A673 (cell line): ENCODE results near the gene CACNA2D1. TPM values are rescaled to one million over a fixed set of nuclear protein-coding genes. Genes with fewer than 3 reads are reported as not detected.

Source experiments
- BruUV-seq: library from RNA; stranded (reverse); fragments of 400-500 nt; replicated peaks from 2 replicates; lab custom pipeline; 2021; lab: Mats Ljungman, UMichigan
- CTCF ChIA-PET: fragments of 300-600 bp; sonication (Branson Sonifier 250); formaldehyde crosslinking; loops from one replicate; lab custom pipeline; 2022; ENCODE audit warnings: antibody characterized with exemption; lab: Charles Lee
- POLR2A ChIA-PET: fragments of 300-600 bp; sonication (Branson Sonifier 250); formaldehyde crosslinking; loops from one replicate; lab custom pipeline; 2022; ENCODE audit warnings: antibody characterized with exemption; ENCODE audit not compliant: low non-redundant PET; lab: Charles Lee
- DNase-seq: peaks from one replicate; pipeline ENCODE4 v3.0.0-alpha.2; 2015; ENCODE audit warnings: low spot score
- H3K27ac ChIP-seq: fragments of 200-600 bp; sonication (generic); 2 replicates; pipeline ENCODE4 v1.5.1; 2016; ENCODE audit warnings: mixed run types, low read depth, mild to moderate bottlenecking, mixed read lengths, antibody characterized with exemption, low read length; ENCODE audit not compliant: poor library complexity, severe bottlenecking
- H3K27me3 ChIP-seq: fragments of 200-600 bp; sonication (generic); replicated peaks from 2 replicates; pipeline ENCODE4 v1.6.1; 2017; ENCODE audit warnings: mixed run types, low read depth, mild to moderate bottlenecking, mixed read lengths, antibody characterized with exemption, low read length; ENCODE audit not compliant: insufficient read depth, poor library complexity
- H3K36me3 ChIP-seq: fragments of 200-600 bp; sonication (generic); 2 replicates; pipeline ENCODE4 v1.6.1; 2016; ENCODE audit warnings: mixed run types, mild to moderate bottlenecking, mixed read lengths, antibody characterized with exemption, low read length; ENCODE audit not compliant: insufficient read depth, poor library complexity, severe bottlenecking
- H3K4me1 ChIP-seq: fragments of 200-600 bp; sonication (generic); 2 replicates; pipeline ENCODE4 v1.6.1; 2017; ENCODE audit warnings: mixed run types, mild to moderate bottlenecking, mixed read lengths, antibody characterized with exemption, low read length; ENCODE audit not compliant: insufficient read depth, poor library complexity, severe bottlenecking
- H3K4me3 ChIP-seq: fragments of 200-600 bp; sonication (generic); 2 replicates; pipeline ENCODE4 v1.5.1; 2016; ENCODE audit warnings: low read depth, mixed run types, mild to moderate bottlenecking, mixed read lengths, low read length; ENCODE audit not compliant: poor library complexity, severe bottlenecking
- H3K9me3 ChIP-seq: fragments of 200-600 bp; sonication (generic); 2 replicates; pipeline ENCODE4 v1.6.1; 2016; ENCODE audit warnings: mixed run types, low read depth, mild to moderate bottlenecking, mixed read lengths, antibody characterized with exemption, low read length; ENCODE audit not compliant: poor library complexity, severe bottlenecking
- CTCF ChIP-seq: fragments of 300-800, 200-600 bp; sonication (generic); conservative IDR thresholded peaks from 2 replicates; pipeline ENCODE4 v1.5.1; 2017; ENCODE audit warnings: low read depth, mild to moderate bottlenecking, antibody characterized with exemption, low read length, moderate library complexity, mixed read lengths
- EZH2 ChIP-seq: fragments of 200-600 bp; sonication (generic); IDR thresholded peaks from 2 replicates; pipeline ENCODE4 v1.6.1; 2017; ENCODE audit warnings: borderline replicate concordance, low read depth, mild to moderate bottlenecking, mixed read lengths, antibody characterized with exemption, low read length; ENCODE audit not compliant: poor library complexity, severe bottlenecking
- intact Hi-C: fragments of 100-400 bp; cut with micrococcal nuclease; formaldehyde crosslinking; loops from one replicate; pipeline ENCODE4 v1.10.0; 2022; ENCODE audit not compliant: unreplicated experiment
- total RNA-seq: library from RNA; stranded (reverse); gene quantifications from 2 replicates; pipeline ENCODE4 v1.2.3, GENCODE V29; 2021

Gene CACNA2D1
- total RNA-seq, 1 experiment from 2014 or later: 49.1 TPM

GRCh38 chr7:82455295-82455694 lies 11.7 kb upstream of the CACNA2D1 start:
- BruUV-seq: no TSS peak
- no peak overlapping the region for H3K4me3 ChIP-seq
- ChIA-PET POLR2A (no interaction called here), CTCF (interaction anchor here (0.6 kb wide), 1 partner anchor 221 kb away, joined by 3 read pairs; no protein-coding TSS in a partner anchor)
- H3K4me1 ChIP-seq: no peaks in the 10 kb centered on the region
- H3K9me3 ChIP-seq: no peaks in the 10 kb centered on the region
- no peak overlapping the region for H3K27ac ChIP-seq
- no peak for TF ChIP-seq CTCF
- TF ChIP-seq EZH2: no peak
- H3K27me3 ChIP-seq: no peaks in the 10 kb centered on the region
- H3K36me3 ChIP-seq: no peaks in the 10 kb centered on the region
- intact Hi-C loops: no loop called here
- no peak for DNase-seq

GRCh38 chr7:82450759-82451158 lies 7.2 kb upstream of the CACNA2D1 start:
- no TSS peak for BruUV-seq
- intact Hi-C loops: no loop called here
- Histone ChIP-seq H3K4me1 (no peaks in the 10 kb centered on the region), H3K36me3 (no peaks in the 10 kb centered on the region), H3K4me3 (no peak overlapping the region), H3K27ac (no peak overlapping the region), H3K27me3 (no peaks in the 10 kb centered on the region), H3K9me3 (no peaks in the 10 kb centered on the region)
- ChIA-PET POLR2A (no interaction called here), CTCF (no interaction called here)
- no peak for DNase-seq
- TF ChIP-seq CTCF (no peak), EZH2 (no peak)

GRCh38 chr7:82449910-82450309 lies 6.3 kb upstream of the CACNA2D1 start:
- Histone ChIP-seq H3K36me3 (no peaks in the 10 kb centered on the region), H3K27ac (no peak overlapping the region), H3K27me3 (no peaks in the 10 kb centered on the region), H3K4me3 (no peak overlapping the region), H3K4me1 (no peaks in the 10 kb centered on the region), H3K9me3 (no peaks in the 10 kb centered on the region)
- POLR2A ChIA-PET: no interaction called here
- TF ChIP-seq CTCF (no peak), EZH2 (no peak)
- no peak for DNase-seq
- no TSS peak for BruUV-seq
- CTCF ChIA-PET: no interaction called here
- intact Hi-C loops: no loop called here
